GM21717 (cell line): ENCODE data around the gene SYCE1L.

Experiments
- ATAC-seq: cut with Tn5 transposase; IDR thresholded peaks from one replicate; pipeline ENCODE4 v1.9.1; 2021; ENCODE audit warnings: mild to moderate bottlenecking, moderate library complexity; ENCODE audit not compliant: unreplicated experiment

Gene SYCE1L

GRCh38 chr16:77195411-77195810 lies 3.8 kb upstream of the SYCE1L start:
- ATAC-seq = no peak

- no peak for ATAC-seq
These were observed 1.5 kb upstream of the SYCE1L start for GRCh38 chr16:77197747-77198146.

GRCh38 chr16:77206533-77206932 lies 7.3 kb downstream of the SYCE1L start:
- no peak for ATAC-seq

- no peak for ATAC-seq
These were observed 7.8 kb downstream of the SYCE1L start for GRCh38 chr16:77207030-77207429.

DNA sequence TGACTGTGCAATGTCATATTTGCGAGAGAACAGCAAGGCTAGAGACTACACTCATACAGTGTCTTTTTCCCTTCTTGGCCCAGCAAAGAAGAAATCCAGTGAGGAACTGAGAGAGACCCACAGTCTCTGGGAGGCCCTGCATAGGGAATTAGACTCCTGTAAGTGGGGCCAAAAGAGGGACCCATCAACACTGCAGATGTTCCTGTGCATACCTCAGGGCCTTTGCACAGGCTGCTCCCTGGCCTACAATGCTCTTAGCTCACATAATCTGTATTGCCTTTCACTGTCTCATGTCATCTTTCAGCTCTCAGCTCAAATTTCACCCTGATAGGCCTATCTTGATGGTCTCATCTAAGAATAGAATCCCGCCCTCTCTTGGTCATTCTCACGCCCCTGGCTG lies 9.2 kb downstream of the SYCE1L start:
- no peak for ATAC-seq

- peak; percentile 64 for ATAC-seq
These were observed 12.9 kb downstream of the SYCE1L start for GRCh38 chr16:77211880-77212740.

- ATAC-seq = peak; percentile 83
These were observed 13.7 kb downstream of the SYCE1L start for GRCh38 chr16:77212741-77213541.

DNA sequence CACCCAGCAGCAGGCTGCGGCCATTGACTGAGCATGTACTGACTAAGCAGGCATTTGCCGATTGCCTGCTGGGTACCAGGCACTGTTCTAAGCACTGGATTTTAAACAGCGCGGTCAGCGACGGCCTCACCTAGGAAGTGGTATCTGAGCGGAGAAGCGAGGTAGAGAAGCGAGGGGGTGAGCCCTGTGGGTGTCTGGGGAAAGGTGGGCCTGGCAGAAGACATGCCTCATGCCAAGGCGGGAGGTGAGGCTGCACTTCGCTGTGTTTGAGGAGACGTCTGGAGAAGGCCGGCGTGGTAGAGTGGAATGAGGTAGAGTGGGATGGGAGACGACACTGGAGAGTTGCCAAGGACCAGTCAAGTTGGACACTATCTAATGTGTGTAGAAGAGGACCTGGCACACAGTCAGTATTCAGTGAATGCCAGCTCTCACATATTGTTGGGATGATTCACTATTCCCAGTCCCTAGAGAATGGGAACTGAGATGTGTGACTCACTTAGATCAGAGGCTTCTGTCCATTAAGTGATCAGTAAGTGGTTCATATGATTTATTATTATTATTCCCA lies 14.4 kb downstream of the SYCE1L start:
- no peak for ATAC-seq

- no peak for ATAC-seq
These were observed 15.4 kb downstream of the SYCE1L start for GRCh38 chr16:77214411-77215138.

- no peak for ATAC-seq
These were observed 20.2 kb downstream of the SYCE1L start for GRCh38 chr16:77219437-77219836.

GRCh38 chr16:77220427-77220826 lies 21.2 kb downstream of the SYCE1L start:
- no peak for ATAC-seq

GRCh38 chr16:77221482-77221881 lies 22.3 kb downstream of the SYCE1L start:
- ATAC-seq = no peak

DNA sequence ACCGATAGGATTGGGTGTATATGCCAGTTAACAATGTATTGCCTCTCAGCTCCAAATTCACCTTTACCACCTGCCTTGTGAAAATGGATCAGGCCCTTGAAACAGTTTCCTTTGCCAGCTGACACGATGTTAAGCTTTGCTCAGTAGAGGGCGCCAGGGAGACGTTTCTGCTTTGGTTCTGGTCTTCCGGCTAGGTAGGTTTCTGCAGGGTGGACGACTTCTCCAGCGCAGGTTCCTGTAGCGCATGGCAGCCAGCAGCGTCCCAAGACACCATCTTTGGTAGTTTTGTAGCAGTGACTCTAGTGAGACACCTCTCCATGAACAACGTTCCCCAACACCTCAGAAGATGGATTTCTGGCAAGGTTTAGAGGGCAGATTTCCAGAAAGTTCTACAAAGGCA lies 24.0 kb downstream of the SYCE1L start:
- no peak for ATAC-seq

DNA sequence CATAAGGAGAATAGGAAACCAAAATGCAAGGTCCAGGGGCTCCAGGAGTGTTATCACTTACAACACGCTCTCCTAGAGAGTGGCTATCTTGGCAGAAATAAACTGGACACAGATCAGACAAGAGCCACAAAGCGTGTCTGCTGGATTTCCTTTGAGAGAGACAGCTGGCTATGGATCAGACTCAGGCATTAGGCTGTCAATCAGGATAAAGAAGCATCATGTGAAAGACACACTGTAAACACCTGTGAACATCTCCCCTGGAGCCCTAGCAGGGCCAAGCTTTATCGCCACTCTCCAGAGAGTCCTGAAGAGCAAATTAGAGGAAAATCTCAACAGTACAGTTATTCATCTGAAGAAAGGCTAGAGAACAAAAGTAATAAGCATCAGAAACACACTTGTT lies 26.0 kb downstream of the SYCE1L start:
- ATAC-seq = no peak

DNA sequence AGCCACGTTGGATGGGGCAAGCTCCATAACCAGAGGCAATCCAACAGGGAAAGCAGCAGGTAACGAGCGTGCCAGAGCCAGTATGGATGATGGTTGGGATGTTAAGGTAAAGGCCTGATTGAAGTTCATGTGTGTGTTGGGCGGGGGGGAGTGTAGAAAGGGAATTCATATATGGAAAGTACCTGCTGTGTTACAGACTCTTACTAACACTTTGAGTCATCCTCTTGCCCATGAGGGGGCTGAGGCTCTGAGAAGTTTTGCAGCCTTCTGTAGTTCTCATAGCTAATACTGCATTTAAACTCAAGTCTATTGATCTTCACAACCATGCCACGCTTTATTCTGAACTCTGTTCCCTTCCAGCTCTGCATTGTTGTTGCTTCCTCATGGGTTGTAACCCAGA lies 28.5 kb downstream of the SYCE1L start:
- peak; percentile 92 for ATAC-seq

DNA sequence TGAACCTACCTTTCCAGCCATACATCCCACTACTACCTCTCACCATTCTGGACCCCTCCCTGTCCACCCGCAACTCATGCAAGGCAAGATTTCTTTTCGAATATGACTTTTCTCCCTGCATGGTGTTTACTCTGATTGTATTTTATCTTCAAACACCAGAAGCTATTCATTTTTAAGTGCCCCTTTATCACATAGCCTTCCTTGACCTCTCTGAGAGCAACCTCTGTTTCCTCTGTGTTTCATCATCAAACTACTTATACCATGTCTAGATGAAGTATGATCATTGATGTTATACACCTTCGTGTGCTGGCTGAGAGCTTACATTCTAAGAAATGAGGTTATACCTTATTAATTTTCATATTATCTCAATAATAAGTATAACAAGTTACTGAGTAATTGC lies 31.8 kb downstream of the SYCE1L start:
- no peak for ATAC-seq

GRCh38 chr16:77233799-77234519 lies 34.8 kb downstream of the SYCE1L start:
- ATAC-seq = no peak

DNA sequence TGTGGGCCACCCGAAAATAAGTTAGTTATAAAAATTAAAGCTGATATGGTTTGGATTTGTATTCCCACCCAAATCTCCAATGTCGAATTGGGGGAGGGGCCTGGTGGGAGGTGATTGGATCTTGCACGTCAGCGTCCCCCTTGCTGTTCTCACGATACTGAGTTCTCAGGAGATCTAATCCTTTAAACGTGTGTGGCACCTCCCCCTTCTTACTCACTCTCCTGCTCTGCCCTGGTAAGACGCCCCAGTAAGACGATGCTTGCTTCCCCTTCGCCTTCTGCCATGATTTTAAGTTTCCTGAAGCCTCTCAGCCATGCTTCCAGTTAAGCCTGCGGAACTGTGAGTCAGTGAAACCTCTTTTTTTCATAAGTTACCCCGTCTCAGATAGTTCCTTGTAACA lies 35.4 kb downstream of the SYCE1L start:
- no peak for ATAC-seq

GRCh38 chr16:77236063-77236511 lies 36.9 kb downstream of the SYCE1L start:
- ATAC-seq = peak; percentile 99

- ATAC-seq = no peak
These were observed 39.4 kb downstream of the SYCE1L start for GRCh38 chr16:77238593-77238992.
